GM18909 (cell line): ENCODE results near the gene CYSLTR2.
"Not testable (repeated sequence)": the region's sequence is repeated elsewhere in the genome, so short reads cannot be mapped to it uniquely, and the experiment has no call there.

Experiments used
- ATAC-seq: cut with Tn5 transposase; IDR thresholded peaks from one replicate; pipeline ENCODE4 v1.9.1; 2021; ENCODE audit warnings: mild to moderate bottlenecking; ENCODE audit not compliant: unreplicated experiment, poor library complexity

Gene CYSLTR2

GRCh38 chr13:48682436-48682835, 28.7 kb downstream of the CYSLTR2 start:
- ATAC-seq = no peak

- no peak for ATAC-seq
Observed at GRCh38 chr13:48686636-48687210, 33.0 kb downstream of the CYSLTR2 start.

- no peak for ATAC-seq
Observed at GRCh38 chr13:48687249-48687648, 33.5 kb downstream of the CYSLTR2 start.

GRCh38 chr13:48693998-48694397, 40.3 kb downstream of the CYSLTR2 start:
- ATAC-seq = no peak

GRCh38 chr13:48695776-48696175, 42.0 kb downstream of the CYSLTR2 start:
- no peak for ATAC-seq

- ATAC-seq = not testable (repeated sequence)
Observed at GRCh38 chr13:48696676-48697075, 42.9 kb downstream of the CYSLTR2 start.

- ATAC-seq = no peak
Observed at GRCh38 chr13:48707405-48707804, 53.7 kb downstream of the CYSLTR2 start.

- no peak for ATAC-seq
Observed at GRCh38 chr13:48708764-48709163, 55.0 kb downstream of the CYSLTR2 start.

GRCh38 chr13:48709213-48709612, 55.5 kb downstream of the CYSLTR2 start:
- no peak for ATAC-seq

GRCh38 chr13:48710160-48710559, 56.4 kb downstream of the CYSLTR2 start:
- no peak for ATAC-seq

GRCh38 chr13:48712141-48712540, 58.4 kb downstream of the CYSLTR2 start:
- no peak for ATAC-seq

GRCh38 chr13:48715977-48716376, 62.2 kb downstream of the CYSLTR2 start:
- ATAC-seq = no peak

GRCh38 chr13:48720621-48721020, 66.9 kb downstream of the CYSLTR2 start:
- no peak for ATAC-seq

GRCh38 chr13:48723168-48723567, 69.4 kb downstream of the CYSLTR2 start:
- ATAC-seq = no peak

GRCh38 chr13:48725271-48725670, 71.5 kb downstream of the CYSLTR2 start:
- no peak for ATAC-seq

- ATAC-seq = no peak
Observed at GRCh38 chr13:48726711-48727110, 73.0 kb downstream of the CYSLTR2 start.

- ATAC-seq = no peak
Observed at GRCh38 chr13:48727241-48728011, 73.7 kb downstream of the CYSLTR2 start.

- ATAC-seq = no peak
Observed at GRCh38 chr13:48728226-48728625, 74.5 kb downstream of the CYSLTR2 start.

- no peak for ATAC-seq
Observed at GRCh38 chr13:48728876-48729275, 75.1 kb downstream of the CYSLTR2 start.

- no peak for ATAC-seq
Observed at GRCh38 chr13:48729856-48730255, 76.1 kb downstream of the CYSLTR2 start.

GRCh38 chr13:48731001-48731658, 77.4 kb downstream of the CYSLTR2 start:
- ATAC-seq = no peak
